C4-2B (cell line): Measurements from ENCODE around the gene COPS2.
A peak's percentile ranks its signal among the peaks of the same experiment; 100 is the strongest.

Source experiments
- H3K27ac ChIP-seq: fragments of 450-650 bp; 2 replicates; pipeline ENCODE4 v1.5.1; 2017
- CTCF ChIP-seq: fragments of 450-650 bp; conservative IDR thresholded peaks from 2 replicates; pipeline ENCODE4 v1.5.1; 2017; ENCODE audit warnings: mild to moderate bottlenecking
- ZFX ChIP-seq: fragments of 450-650 bp; IDR thresholded peaks from 2 replicates; pipeline ENCODE4 v1.6.1; 2017

The COPS2 gene

GRCh38 chr15:49137861-49138260 is 17.5 kb downstream of the COPS2 start:
- no peak overlapping the region for H3K27ac ChIP-seq
- TF ChIP-seq ZFX, result no peak

GRCh38 chr15:49135911-49136310 is 19.5 kb downstream of the COPS2 start:
- H3K27ac ChIP-seq, result no peak overlapping the region

GRCh38 chr15:49135342-49135857 is 20.0 kb downstream of the COPS2 start:
- TF ChIP-seq ZFX, result no peak
- TF ChIP-seq CTCF, result no peak
- no peak overlapping the region for H3K27ac ChIP-seq

More at GRCh38 chr15:49135911-49136310, 19.5 kb downstream of the COPS2 start:
- no peak for TF ChIP-seq CTCF
- TF ChIP-seq ZFX, result no peak

GRCh38 chr15:49134683-49135341 is 20.6 kb downstream of the COPS2 start:
- TF ChIP-seq CTCF (no peak), ZFX (no peak)
- no peak overlapping the region for H3K27ac ChIP-seq

- no peak overlapping the region for H3K27ac ChIP-seq
- no peak for TF ChIP-seq CTCF
- no peak for TF ChIP-seq ZFX
Measured at GRCh38 chr15:49131403-49131802, 24.0 kb downstream of the COPS2 start.

GRCh38 chr15:49124371-49124770 is 31.0 kb downstream of the COPS2 start:
- no peak for TF ChIP-seq CTCF
- TF ChIP-seq ZFX, result no peak
- no peak overlapping the region for H3K27ac ChIP-seq

GRCh38 chr15:49122541-49123062 is 32.8 kb downstream of the COPS2 start:
- no peak overlapping the region for H3K27ac ChIP-seq
- peak; percentile 11; the same call in 1 of the 2 replicates for TF ChIP-seq CTCF
- no peak for TF ChIP-seq ZFX

GRCh38 chr15:49121901-49122300 is 33.5 kb downstream of the COPS2 start:
- H3K27ac ChIP-seq, result no peak overlapping the region

More at GRCh38 chr15:49121901-49122300, 33.5 kb downstream of the COPS2 start:
- no peak for TF ChIP-seq ZFX
- TF ChIP-seq CTCF, result no peak
